ENCODE results near the gene CDH4.
A peak's percentile ranks its signal among the peaks of the same experiment; 100 is the strongest.

CDH4 gene

DNA sequence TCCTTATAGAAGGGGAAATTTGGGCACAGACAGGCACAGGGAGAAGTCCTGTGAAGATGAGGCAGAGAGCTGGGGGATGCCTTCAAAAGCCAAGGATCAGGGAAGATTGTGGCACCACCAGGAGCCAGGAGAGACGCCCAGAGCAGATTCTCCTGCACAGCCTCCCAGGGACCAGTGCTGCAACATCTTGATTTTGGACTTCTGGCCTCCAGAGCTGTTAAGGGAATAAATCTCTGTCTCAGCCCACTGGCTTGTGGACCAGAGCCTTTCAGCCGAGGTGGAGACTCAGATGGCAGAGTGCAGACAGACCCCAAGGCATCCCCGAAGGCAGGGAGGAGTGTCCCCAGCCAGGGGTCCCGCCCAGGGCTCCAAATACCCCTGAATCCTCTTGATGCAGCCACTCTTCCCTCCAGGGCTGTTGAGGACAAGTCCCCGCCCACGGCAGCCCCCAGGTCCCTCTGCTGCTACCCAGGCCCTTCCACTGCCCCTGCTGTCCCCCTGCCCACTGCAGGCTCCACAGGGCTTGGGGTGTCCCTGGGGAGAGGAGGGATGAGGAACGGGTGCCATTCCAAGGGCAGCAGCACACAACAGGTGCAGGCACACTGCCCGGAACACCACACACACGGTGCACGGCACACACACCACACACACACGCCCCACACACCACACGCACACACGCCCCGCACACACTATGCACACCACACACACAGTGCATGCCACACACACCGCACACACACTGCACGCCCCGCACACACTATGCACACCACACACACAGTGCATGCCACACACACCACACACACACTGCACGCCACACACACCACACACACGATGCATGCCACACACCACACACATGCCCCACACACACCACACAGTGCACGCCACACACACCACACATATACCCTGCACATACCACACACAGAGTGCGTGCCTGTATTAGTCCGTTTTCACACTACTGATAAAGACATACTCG is 502.2 kb downstream of the CDH4 start:
- Histone ChIP-seq H3K23ac (ENCODE audit: low read length) (peak overlapping the region; percentile 59), H3K79me2 (ENCODE audit: control insufficient read depth, insufficient read depth, low read length, poor library complexity) (no peaks in the 10 kb centered on the region), H3K9ac (ENCODE audit: low read length) (no peak overlapping the region), H3K18ac (ENCODE audit: low read length) (no peak overlapping the region), H3K27ac (ENCODE audit: low read depth, low read length) (no peak overlapping the region), H3K79me1 (ENCODE audit: low read length) (no peaks in the 10 kb centered on the region), H3K4me2 (ENCODE audit: low read length) (peak overlapping the region; percentile 41), H3K9me3 (ENCODE audit: insufficient read depth, low read depth, low read length) (peaks cover 10% of the 10 kb centered on the region), H3K36me3 (ENCODE audit: control insufficient read depth in 1 of 2, insufficient read depth in 2 of 2, low read length in 2 of 2) (no peaks in the 10 kb centered on the region), H2BK5ac (ENCODE audit: low read depth, low read length, poor library complexity) (no peak overlapping the region), H2AFZ (ENCODE audit: insufficient read depth, low read length, poor library complexity) (no peak overlapping the region), H3K14ac (ENCODE audit: low read length) (no peak overlapping the region), H4K12ac (ENCODE audit: low read depth, low read length) (no peak overlapping the region), H2BK12ac (ENCODE audit: low read length) (no peak overlapping the region), H3K27me3 (ENCODE audit: insufficient read depth, low read length) (no peaks in the 10 kb centered on the region), H4K8ac (ENCODE audit: low read depth, low read length) (no peak overlapping the region), H2BK120ac (ENCODE audit: insufficient read depth, low read length, poor library complexity) (no peak overlapping the region), H3K4ac (ENCODE audit: low read depth, low read length) (no peak overlapping the region), H3K4me3 (ENCODE audit: low read depth, low read length) (peak overlapping the region; percentile 41), H2AK5ac (ENCODE audit: low read length) (no peak overlapping the region), H4K91ac (ENCODE audit: low read depth, low read length) (no peak overlapping the region), H3K4me1 (ENCODE audit: control insufficient read depth in 1 of 2, insufficient read depth in 2 of 2, low read length in 2 of 2) (peaks cover 4 to 12% of the 10 kb centered on the region in 2 experiments)
- DNase-seq: no peak
- WGBS (ENCODE audit: extremely low coverage, insufficient coverage, insufficient read length): no CpG with 5 or more reads among the region's 23 CpGs

DNA sequence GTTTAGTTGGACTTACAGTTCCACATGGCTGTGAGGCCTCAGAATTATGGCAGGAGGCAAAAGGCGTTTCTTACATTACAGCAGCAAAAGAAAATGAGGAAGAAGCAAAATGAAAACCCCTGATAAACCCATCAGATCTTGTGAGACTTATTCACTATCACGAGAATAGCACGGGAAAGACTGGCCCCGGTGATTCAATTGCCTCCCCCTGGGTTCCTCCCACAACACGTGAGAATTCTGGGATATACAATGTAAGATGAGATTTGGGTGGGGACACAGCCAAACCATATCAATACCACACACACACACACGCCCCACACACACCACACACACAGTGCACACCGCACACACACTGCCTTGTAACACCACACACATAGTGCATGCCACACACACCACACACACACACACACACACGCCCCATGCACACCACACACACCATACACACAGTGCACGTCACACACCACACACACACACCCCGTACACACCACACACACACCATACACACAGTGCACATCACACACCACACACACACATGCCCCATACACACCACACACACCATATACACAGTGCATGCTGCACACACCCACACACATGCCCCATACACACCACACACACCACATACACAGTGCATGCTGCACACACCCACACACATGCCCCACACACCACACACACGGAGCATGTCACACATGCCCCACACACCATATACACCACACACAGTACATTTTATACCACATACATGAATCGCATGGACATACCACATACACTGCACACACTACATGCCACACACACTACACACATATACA is 503.1 kb downstream of the CDH4 start:
- H3K79me1 ChIP-seq (ENCODE audit: low read length): no peaks in the 10 kb centered on the region
- no peak overlapping the region for H4K8ac ChIP-seq (ENCODE audit: low read depth, low read length)
- no peaks in the 10 kb centered on the region for H3K36me3 ChIP-seq (ENCODE audit: control insufficient read depth in 1 of 2, insufficient read depth in 2 of 2, low read length in 2 of 2)
- no peak overlapping the region for H4K12ac ChIP-seq (ENCODE audit: low read depth, low read length)
- no peak overlapping the region for H4K91ac ChIP-seq (ENCODE audit: low read depth, low read length)
- H3K27me3 ChIP-seq (ENCODE audit: insufficient read depth, low read length): no peaks in the 10 kb centered on the region
- H2AK5ac ChIP-seq (ENCODE audit: low read length): no peak overlapping the region
- H3K9ac ChIP-seq (ENCODE audit: low read length): no peak overlapping the region
- no peak overlapping the region for H3K4ac ChIP-seq (ENCODE audit: low read depth, low read length)
- H3K4me2 ChIP-seq (ENCODE audit: low read length): no peak overlapping the region
- no CpG with 5 or more reads among the region's 12 CpGs for WGBS (ENCODE audit: extremely low coverage, insufficient coverage, insufficient read length)
- no peak overlapping the region for H2BK12ac ChIP-seq (ENCODE audit: low read length)
- DNase-seq: no peak
- H3K14ac ChIP-seq (ENCODE audit: low read length): no peak overlapping the region
- H3K79me2 ChIP-seq (ENCODE audit: control insufficient read depth, insufficient read depth, low read length, poor library complexity): no peaks in the 10 kb centered on the region
- peaks cover 10% of the 10 kb centered on the region for H3K9me3 ChIP-seq (ENCODE audit: insufficient read depth, low read depth, low read length)
- no peak overlapping the region for H3K23ac ChIP-seq (ENCODE audit: low read length)
- no peak overlapping the region for H2BK5ac ChIP-seq (ENCODE audit: low read depth, low read length, poor library complexity)
- H2AFZ ChIP-seq (ENCODE audit: insufficient read depth, low read length, poor library complexity): no peak overlapping the region
- H3K27ac ChIP-seq (ENCODE audit: low read depth, low read length): no peak overlapping the region
- no peak overlapping the region for H2BK120ac ChIP-seq (ENCODE audit: insufficient read depth, low read length, poor library complexity)
- H3K18ac ChIP-seq (ENCODE audit: low read length): no peak overlapping the region
- H3K4me3 ChIP-seq (ENCODE audit: low read depth, low read length): peak overlapping the region; percentile 62
- peaks cover 4 to 12% of the 10 kb centered on the region in 2 experiments for H3K4me1 ChIP-seq (ENCODE audit: control insufficient read depth in 1 of 2, insufficient read depth in 2 of 2, low read length in 2 of 2)

DNA sequence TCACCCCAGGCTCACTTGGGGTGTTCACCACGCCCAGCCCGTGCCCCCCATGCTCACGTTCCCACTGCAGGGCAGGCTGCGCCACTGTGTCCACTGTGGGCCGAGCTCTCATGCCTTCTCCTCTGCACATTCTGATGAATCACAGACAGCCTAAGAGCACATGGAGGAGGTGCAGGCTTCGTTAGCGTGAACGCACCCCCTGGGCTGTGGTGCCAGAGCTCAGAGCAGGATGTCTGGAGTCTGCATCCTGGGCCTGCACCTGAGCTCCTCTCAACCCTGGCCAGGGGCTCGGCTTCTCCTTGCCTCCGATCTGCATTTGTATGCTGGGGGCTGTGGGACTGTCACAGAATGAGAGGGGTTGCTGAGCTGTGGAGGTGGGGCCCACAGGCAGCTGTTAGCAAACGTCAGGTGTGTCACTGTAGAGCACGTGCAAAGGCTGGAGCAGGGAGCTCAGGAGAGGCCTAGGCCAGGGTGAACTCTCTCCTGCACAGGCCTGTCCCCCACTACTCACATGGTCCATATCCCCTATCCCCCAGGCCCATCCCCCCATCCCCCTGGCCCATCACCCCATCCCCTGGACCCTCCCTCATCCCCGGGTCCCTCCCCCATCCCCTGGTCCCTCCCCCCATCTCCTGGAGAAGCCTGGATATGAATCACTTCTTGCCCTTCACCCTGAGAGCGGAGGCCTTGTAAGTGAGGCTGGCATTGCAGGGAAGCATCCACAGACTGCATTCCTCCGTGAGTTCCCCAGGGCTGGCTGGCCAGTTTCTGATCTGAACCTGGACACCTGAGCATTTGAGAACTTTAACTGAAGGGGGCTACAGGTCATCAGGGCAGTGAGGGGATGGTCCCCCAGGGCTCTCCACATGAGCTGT is 504.1 kb downstream of the CDH4 start:
- Histone ChIP-seq H3K23ac (ENCODE audit: low read length) (no peak overlapping the region), H3K36me3 (ENCODE audit: control insufficient read depth in 1 of 2, insufficient read depth in 2 of 2, low read length in 2 of 2) (no peaks in the 10 kb centered on the region), H3K27me3 (ENCODE audit: insufficient read depth, low read length) (no peaks in the 10 kb centered on the region), H3K79me2 (ENCODE audit: control insufficient read depth, insufficient read depth, low read length, poor library complexity) (no peaks in the 10 kb centered on the region), H3K9ac (ENCODE audit: low read length) (no peak overlapping the region), H3K9me3 (ENCODE audit: insufficient read depth, low read depth, low read length) (peaks cover 8% of the 10 kb centered on the region), H3K4ac (ENCODE audit: low read depth, low read length) (no peak overlapping the region), H3K79me1 (ENCODE audit: low read length) (no peaks in the 10 kb centered on the region), H3K18ac (ENCODE audit: low read length) (no peak overlapping the region), H2AFZ (ENCODE audit: insufficient read depth, low read length, poor library complexity) (no peak overlapping the region), H2AK5ac (ENCODE audit: low read length) (no peak overlapping the region), H4K8ac (ENCODE audit: low read depth, low read length) (no peak overlapping the region), H4K91ac (ENCODE audit: low read depth, low read length) (no peak overlapping the region), H3K4me2 (ENCODE audit: low read length) (no peak overlapping the region), H3K4me3 (ENCODE audit: low read depth, low read length) (no peak overlapping the region), H2BK12ac (ENCODE audit: low read length) (no peak overlapping the region), H2BK5ac (ENCODE audit: low read depth, low read length, poor library complexity) (no peak overlapping the region), H3K27ac (ENCODE audit: low read depth, low read length) (no peak overlapping the region), H4K12ac (ENCODE audit: low read depth, low read length) (no peak overlapping the region), H3K4me1 (ENCODE audit: control insufficient read depth in 1 of 2, insufficient read depth in 2 of 2, low read length in 2 of 2) (peaks cover 4 to 12% of the 10 kb centered on the region in 2 experiments), H3K14ac (ENCODE audit: low read length) (no peak overlapping the region), H2BK120ac (ENCODE audit: insufficient read depth, low read length, poor library complexity) (no peak overlapping the region)
- no peak for DNase-seq
- no CpG with 5 or more reads among the region's 15 CpGs for WGBS (ENCODE audit: extremely low coverage, insufficient coverage, insufficient read length)
